GM21786 (cell line): ENCODE data around the gene C17orf113.

Experiments
- ATAC-seq: cut with Tn5 transposase; IDR thresholded peaks from one replicate; pipeline ENCODE4 v1.9.1; 2021; ENCODE audit not compliant: unreplicated experiment

C17orf113 gene

DNA sequence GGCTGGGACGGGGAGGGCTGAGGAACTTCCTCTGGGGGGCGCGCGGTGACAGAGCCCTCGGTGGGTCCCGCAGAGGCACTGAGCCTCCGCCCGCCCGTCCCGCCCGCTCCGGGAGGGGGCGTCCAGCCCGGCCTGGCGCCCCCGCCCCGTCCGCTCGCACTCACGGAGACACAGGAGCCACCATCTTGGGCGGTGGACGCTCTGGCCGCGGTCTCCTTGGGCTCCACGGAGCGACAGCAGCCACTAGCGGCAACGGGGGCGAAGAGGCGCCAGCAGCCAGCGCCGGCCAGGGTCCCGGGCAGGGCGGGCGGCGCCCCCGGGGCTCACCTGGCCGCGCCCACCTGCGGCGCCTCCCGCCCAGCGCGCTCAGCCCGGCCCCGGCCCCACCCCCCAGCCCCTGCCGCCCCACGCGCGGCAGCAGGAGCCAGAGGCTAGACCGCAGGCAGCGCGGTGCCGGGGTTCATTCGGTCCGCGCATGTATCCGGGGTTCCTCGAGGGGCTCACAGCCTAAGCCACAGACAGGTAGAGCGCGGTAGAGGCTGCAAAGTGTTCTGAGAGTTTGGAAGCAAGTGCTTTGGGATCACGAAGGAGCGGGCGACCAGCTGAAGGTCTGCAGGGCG lies at the start of gene C17orf113:
Gene C17orf113, minus strand, starts transcription at position 209 of the 620 bp plus-strand sequence. CDS start 7,225 bp downstream, outside the sequence.
- no peak for ATAC-seq

GRCh38 chr17:42098730-42099399 lies 48.5 kb upstream of the C17orf113 start:
- ATAC-seq = no peak

DNA sequence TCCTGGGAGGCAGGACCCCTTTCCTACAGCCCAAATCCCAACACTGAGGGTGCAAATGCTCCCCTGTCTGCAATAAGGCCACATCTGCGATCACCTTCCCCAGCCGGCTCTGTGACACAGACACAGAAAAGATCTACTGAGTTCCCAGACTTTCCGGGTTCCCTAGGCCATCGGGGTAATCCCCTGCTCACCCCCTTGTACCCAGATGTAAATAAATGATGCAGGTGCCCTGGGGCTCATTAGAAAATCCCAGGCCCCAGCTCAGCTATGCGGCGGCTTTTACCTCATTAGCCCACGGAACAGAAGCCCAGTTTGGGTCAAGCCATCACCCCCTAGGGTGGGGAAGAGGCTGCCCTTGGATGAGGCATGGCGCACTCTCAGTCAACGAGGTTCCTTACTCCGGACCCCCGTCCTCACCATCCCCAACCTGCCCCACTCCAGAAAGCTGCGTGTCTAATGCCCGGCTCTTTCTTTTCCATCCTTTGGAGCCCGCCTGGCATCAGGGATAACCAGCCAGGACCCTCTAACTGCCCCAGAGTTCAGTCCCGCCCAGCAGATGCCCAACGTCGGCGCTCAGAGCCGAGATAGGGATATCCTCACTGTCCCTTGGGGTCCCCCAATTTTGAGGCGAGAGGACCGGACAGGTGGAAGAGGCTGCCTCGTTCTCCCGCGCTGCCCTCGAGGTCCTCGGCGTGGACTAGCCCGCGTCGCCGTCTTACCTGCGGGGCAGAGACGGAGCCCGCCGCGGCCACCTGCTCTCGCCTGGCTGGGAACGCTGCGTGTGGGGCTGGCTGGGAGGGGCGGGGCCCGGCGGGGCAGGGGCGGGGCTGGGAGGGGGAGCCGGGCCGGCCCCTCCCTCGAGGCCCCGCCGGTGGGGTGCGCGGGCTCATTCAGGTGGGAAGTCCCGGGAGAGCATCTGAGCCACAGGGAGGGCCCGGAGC lies 47.6 kb upstream of the C17orf113 start, which contains the start of gene ZNF385C:
Gene ZNF385C, minus strand, starts transcription at position 783 of the 941 bp plus-strand sequence. CDS start 35,417 bp downstream, outside the sequence.
- no peak for ATAC-seq

- no peak for ATAC-seq
Observed at GRCh38 chr17:42096360-42097111, 46.1 kb upstream of the C17orf113 start.

DNA sequence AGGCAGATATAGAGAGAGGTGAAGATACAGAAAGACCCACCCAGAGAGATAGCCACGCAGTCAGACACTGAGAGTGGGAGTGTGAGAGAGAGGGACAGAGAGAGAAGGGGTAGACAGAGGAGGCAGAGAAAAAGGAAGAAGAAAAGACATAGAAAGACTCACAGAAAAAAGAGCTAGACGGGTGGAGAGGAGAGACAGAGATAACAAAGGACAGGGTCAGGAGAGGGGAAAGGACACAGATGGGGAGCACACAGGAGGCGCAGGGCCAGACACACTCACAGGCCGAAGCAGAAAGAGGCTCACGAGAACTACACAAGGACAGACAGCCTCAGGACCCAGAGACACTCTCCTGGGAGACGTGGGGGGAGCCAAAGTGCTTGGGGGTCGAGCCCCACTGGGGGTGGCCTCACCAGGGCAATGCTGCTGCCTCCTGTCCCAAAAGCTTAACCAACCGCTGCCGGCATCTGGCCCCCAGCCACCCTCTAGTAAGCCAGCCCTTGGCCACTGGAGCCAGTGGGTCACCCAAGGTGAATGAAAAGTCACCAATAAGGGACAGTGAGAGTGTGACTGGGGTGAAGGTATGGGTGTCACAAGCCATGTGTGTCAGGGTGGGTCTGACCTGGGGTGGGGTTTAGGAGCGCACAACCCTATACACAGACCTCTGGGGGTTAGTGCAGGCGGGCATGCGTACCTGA lies 44.1 kb upstream of the C17orf113 start:
- ATAC-seq = no peak

DNA sequence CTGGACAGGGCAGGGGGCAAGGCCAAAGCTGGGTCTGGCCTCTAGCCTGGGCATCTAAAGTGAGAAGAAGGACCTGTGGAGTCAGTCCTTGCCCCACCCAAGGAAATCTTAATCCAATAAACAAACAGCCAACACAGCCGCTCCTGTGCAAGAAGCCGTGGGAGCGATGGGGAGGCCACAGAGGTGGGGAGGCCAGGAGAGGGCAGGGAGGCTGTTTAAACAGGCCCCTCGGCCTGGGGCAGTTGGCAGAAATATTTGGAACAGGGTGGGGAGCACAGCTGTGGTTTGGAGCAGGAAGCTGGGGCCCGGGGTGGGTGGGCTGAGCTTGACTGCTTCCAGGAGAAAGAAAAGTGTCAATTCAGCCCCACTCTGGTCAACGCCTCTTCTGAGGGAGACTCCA lies 42.5 kb upstream of the C17orf113 start:
- no peak for ATAC-seq

GRCh38 chr17:42090964-42091790 lies 40.8 kb upstream of the C17orf113 start:
- ATAC-seq = no peak

DNA sequence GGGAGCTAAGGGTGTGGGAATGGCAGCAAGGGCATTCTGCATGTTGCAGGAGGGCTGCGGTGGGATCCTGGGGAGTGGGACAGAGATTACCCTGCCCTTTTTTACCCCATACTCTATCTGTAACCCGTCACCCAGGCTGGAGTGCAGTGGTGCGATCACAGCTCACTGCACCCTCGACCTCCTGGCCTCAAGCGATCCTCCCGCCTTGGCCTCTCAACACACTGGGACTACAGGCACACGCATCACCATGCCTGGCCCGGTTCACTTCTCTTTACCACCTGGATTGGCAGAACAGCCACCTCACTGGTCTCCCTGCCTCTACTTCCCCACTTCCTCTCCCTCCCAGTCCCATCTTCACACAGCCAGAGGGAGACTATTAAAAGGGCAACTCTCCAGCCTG lies 38.3 kb upstream of the C17orf113 start:
- ATAC-seq = no peak

GRCh38 chr17:42087736-42088705 lies 37.6 kb upstream of the C17orf113 start:
- ATAC-seq = no peak

- ATAC-seq = no peak
Observed at GRCh38 chr17:42087042-42087701, 36.8 kb upstream of the C17orf113 start.

GRCh38 chr17:42081516-42082129 lies 31.2 kb upstream of the C17orf113 start:
- no peak for ATAC-seq

DNA sequence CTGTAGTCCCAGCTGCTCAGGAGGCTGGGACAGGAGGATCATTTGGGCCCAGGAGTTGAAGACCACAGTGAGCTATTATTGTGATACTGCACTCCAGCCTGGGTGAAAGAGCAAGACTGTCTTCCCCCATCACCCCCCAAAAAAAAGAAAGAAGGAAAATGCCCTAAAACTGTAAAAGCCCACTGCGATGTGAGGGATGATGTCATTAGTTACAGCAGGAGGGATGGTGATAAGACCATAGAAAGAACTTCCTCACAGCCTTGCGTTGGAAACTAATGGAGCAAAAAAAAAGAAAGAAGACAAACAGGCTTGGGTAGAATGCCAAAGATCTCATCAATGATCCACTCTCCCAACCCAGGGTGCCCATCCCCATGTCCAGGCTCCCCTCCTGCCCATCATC lies 29.1 kb upstream of the C17orf113 start:
- no peak for ATAC-seq

GRCh38 chr17:42078396-42079043 lies 28.1 kb upstream of the C17orf113 start:
- ATAC-seq = no peak

DNA sequence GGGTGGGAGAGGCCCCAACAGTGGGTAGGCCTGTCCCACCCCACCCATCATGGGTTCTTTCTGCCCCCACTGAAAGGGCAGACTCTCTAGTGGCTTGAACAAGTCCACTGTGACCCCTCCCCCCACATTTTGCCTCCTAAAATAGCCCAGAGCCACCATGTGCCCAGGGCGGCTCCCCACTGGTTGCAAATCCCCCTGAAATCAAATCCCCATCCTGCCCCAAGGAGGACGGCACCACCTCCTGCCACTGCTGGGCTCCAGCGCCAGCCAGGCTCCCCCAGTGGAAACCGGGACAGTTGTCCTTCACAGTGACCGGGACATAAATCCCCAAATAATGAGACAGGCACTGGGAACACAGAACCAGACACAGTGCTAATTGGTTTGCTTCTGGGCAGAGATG lies 27.4 kb upstream of the C17orf113 start:
- no peak for ATAC-seq

DNA sequence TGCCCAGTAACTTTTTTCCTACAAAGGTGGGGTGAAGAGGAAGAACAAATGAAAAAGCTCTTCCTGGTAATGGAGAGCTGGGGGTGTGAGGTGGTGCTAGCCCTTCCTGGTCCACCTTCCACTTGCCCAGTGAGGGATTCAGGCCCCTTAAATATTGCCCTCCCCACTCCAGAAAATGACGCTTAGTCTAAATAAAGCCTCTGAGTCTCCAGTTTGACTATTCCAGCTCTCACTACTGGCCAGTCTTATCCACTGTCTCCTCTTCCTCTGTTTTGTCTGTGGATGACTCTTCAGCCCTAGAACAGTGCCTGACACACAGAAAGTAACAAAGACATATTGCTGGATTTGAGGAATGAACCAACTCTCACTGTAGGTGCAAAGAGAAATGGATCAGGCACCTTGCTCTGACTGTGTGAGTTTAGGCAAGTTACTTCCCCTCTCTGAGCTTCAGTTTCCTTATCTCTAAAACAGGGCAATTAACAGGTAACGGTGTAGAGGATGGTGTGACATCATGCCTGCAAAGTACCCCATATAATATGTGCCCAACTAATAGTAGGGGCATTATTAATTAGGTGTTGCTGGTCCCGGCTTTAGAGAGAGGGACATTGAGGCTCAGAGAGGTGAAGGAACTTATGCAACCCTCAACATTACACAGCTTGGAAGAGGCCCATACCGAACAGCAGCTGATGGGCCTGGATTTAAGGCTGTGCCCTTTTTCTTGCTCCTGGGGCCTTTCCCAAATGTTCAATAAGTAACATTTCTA lies 26.6 kb upstream of the C17orf113 start:
- ATAC-seq = no peak

GRCh38 chr17:42075789-42076188 lies 25.4 kb upstream of the C17orf113 start:
- no peak for ATAC-seq
